ENCODE data around the gene ANKS4B.
A peak's percentile ranks its signal among the peaks of the same experiment; 100 is the strongest.
"Not testable (repeated sequence)": the region's sequence is repeated elsewhere in the genome, so short reads cannot be mapped to it uniquely, and the experiment has no call there.

Gene ANKS4B

GRCh38 chr16:21219551-21219950 is 13.9 kb upstream of the ANKS4B start:
- DNase-seq (ENCODE audit: low read depth) = no peak

- no peak for DNase-seq (ENCODE audit: low read depth)
These were observed 10.8 kb upstream of the ANKS4B start for GRCh38 chr16:21222495-21223337.

GRCh38 chr16:21223787-21224186 is 9.7 kb upstream of the ANKS4B start:
- DNase-seq (ENCODE audit: low read depth) = no peak

GRCh38 chr16:21224800-21225199 is 8.7 kb upstream of the ANKS4B start:
- DNase-seq (ENCODE audit: low read depth) = no peak

GRCh38 chr16:21226749-21227148 is 6.8 kb upstream of the ANKS4B start:
- DNase-seq (ENCODE audit: low read depth) = no peak

GRCh38 chr16:21227866-21228265 is 5.6 kb upstream of the ANKS4B start:
- DNase-seq (ENCODE audit: low read depth) = no peak

GRCh38 chr16:21228361-21228872 is 5.1 kb upstream of the ANKS4B start:
- DNase-seq (ENCODE audit: low read depth) = no peak

- no peak for DNase-seq (ENCODE audit: low read depth)
These were observed 416 bp upstream of the ANKS4B start for GRCh38 chr16:21233045-21233520.

GRCh38 chr16:21235199-21235585 is 1.7 kb downstream of the ANKS4B start:
- no peak for DNase-seq (ENCODE audit: low read depth)

GRCh38 chr16:21236831-21237230 is 3.3 kb downstream of the ANKS4B start:
- no peak for DNase-seq (ENCODE audit: low read depth)

GRCh38 chr16:21239646-21240045 is 6.1 kb downstream of the ANKS4B start:
- DNase-seq (ENCODE audit: low read depth) = no peak

GRCh38 chr16:21242756-21243155 is 9.3 kb downstream of the ANKS4B start:
- no peak for DNase-seq (ENCODE audit: low read depth)

- no peak for DNase-seq (ENCODE audit: low read depth)
These were observed 11.2 kb downstream of the ANKS4B start for GRCh38 chr16:21244518-21245215.

- not testable (repeated sequence) for DNase-seq (ENCODE audit: low read depth)
These were observed 14.7 kb downstream of the ANKS4B start for GRCh38 chr16:21248179-21248578.

- DNase-seq (ENCODE audit: low read depth) = no peak
These were observed 16.8 kb downstream of the ANKS4B start for GRCh38 chr16:21250072-21250923.

- DNase-seq (ENCODE audit: low read depth) = no peak
These were observed 20.0 kb downstream of the ANKS4B start for GRCh38 chr16:21253470-21253869.

- DNase-seq (ENCODE audit: low read depth) = no peak
These were observed 23.1 kb downstream of the ANKS4B start for GRCh38 chr16:21256636-21257035.

GRCh38 chr16:21257284-21257683 is 23.8 kb downstream of the ANKS4B start:
- no peak for DNase-seq (ENCODE audit: low read depth)

GRCh38 chr16:21260870-21261791 is 27.6 kb downstream of the ANKS4B start:
- peak; percentile 90 for DNase-seq (ENCODE audit: low read depth)

GRCh38 chr16:21262779-21263639 is 29.5 kb downstream of the ANKS4B start:
- DNase-seq (ENCODE audit: low read depth) = no peak

Measured in CMK (cell line).